HepG2 (cell line): ENCODE results near the gene BAIAP2L1. TPM values are rescaled to one million over a fixed set of nuclear protein-coding genes. Genes with fewer than 3 reads are reported as not detected.

Source experiments
- FOXM1 ChIP-seq: sonication (generic); formaldehyde crosslinking; IDR thresholded peaks from 2 replicates; pipeline ENCODE4 v1.5.0; 2020; ENCODE audit warnings: missing genetic modification reagents
- GABPB1 ChIP-seq: IDR thresholded peaks from 2 replicates; pipeline ENCODE4 v1.6.1; 2016; ENCODE audit warnings: mild to moderate bottlenecking, missing genetic modification reagents, moderate library complexity, missing compliant biosample characterization
- ISX ChIP-seq: sonication (generic); formaldehyde crosslinking; conservative IDR thresholded peaks from 2 replicates; pipeline ENCODE4 v1.5.0; 2020; ENCODE audit warnings: missing genetic modification reagents
- MAZ ChIP-seq, 2 experiments: sonication (generic) in 1 of 2; formaldehyde crosslinking in 1 of 2; IDR thresholded peaks; 2 replicates each; pipeline versions ENCODE4 v1.5.0 to v1.6.1; 2012 to 2020; ENCODE audit warnings: low read depth in 2 of 2, mild to moderate bottlenecking in 2 of 2, borderline replicate concordance in 1 of 2, improper control_type of control experiment in 1 of 2, low read length in 1 of 2, missing genetic modification reagents in 1 of 2, moderate library complexity in 1 of 2
- PHF8 ChIP-seq: sonication (generic); formaldehyde crosslinking; IDR thresholded peaks from 2 replicates; pipeline ENCODE4 v1.5.0; 2020; ENCODE audit warnings: missing genetic modification reagents
- RAD21 ChIP-seq: fragments of 450-650 bp; formaldehyde crosslinking; IDR thresholded peaks from 2 replicates; pipeline ENCODE4 v1.5.0; 2020; ENCODE audit warnings: mild to moderate bottlenecking
- STAG1 ChIP-seq: sonication (generic); formaldehyde crosslinking; IDR thresholded peaks from 2 replicates; pipeline ENCODE4 v1.4.0; 2020; ENCODE audit warnings: missing genetic modification reagents
- ZNF10 ChIP-seq: sonication (generic); formaldehyde crosslinking; IDR thresholded peaks from 2 replicates; pipeline ENCODE4 v1.4.0; 2020; ENCODE audit warnings: mild to moderate bottlenecking, low read depth, missing genetic modification reagents, borderline replicate concordance
- polyA plus RNA-seq, 8 experiments: library from polyadenylated mRNA; depleted of rRNA in 3 of 8; stranded (reverse) in 7 of 8; unstranded in 1 of 8; fragments of >200 nt; fragmentation: Illumina TruSeq in 4 of 8; extraction: Trizol in 4 of 8; gene quantifications; 2 replicates each; pipeline versions ENCODE4 v1.2.1 to v1.2.3, GENCODE V29; 2011 to 2016; ENCODE audit warnings: low read depth in 4 of 8, missing spikeins in 1 of 8, mixed read lengths in 1 of 8; ENCODE audit not compliant: insufficient read depth in 1 of 8
- total RNA-seq, 5 experiments: library from RNA; depleted of rRNA; stranded (reverse); fragments of >200 nt; fragmentation: Illumina TruSeq; extraction: Trizol; gene quantifications; 2 replicates each; pipeline ENCODE4 v1.2.3, GENCODE V29; 2016; ENCODE audit warnings: low read depth in 1 of 5
- TF ChIP-seq, protein P1 (sequence below), 2 experiments: sonication (generic) in 1 of 2; formaldehyde crosslinking in 1 of 2; IDR thresholded peaks; 2 replicates each; pipeline versions ENCODE4 v1.4.0 to v1.6.1; 2016 to 2020; ENCODE audit warnings: borderline replicate concordance in 1 of 2, low read depth in 1 of 2, mild to moderate bottlenecking in 1 of 2, missing genetic modification reagents in 1 of 2
- TF ChIP-seq, protein P2 (sequence below): sonication (generic); formaldehyde crosslinking; IDR thresholded peaks from 2 replicates; pipeline ENCODE4 v1.4.0; 2020; ENCODE audit warnings: missing genetic modification reagents
- TF ChIP-seq, protein P3 (sequence below): sonication (generic); formaldehyde crosslinking; IDR thresholded peaks from 2 replicates; pipeline ENCODE4 v1.4.0; 2020; ENCODE audit warnings: missing genetic modification reagents
- TF ChIP-seq, protein P4 (sequence below): IDR thresholded peaks from 2 replicates; pipeline ENCODE4 v1.6.1; 2012; ENCODE audit warnings: inconsistent platforms
- TF ChIP-seq, protein P5 (sequence below): sonication (generic); formaldehyde crosslinking; IDR thresholded peaks from 2 replicates; pipeline ENCODE4 v1.4.0; 2020; ENCODE audit warnings: missing genetic modification reagents
- TF ChIP-seq, protein P6 (sequence below): sonication (generic); formaldehyde crosslinking; IDR thresholded peaks from 2 replicates; pipeline ENCODE4 v1.9.0; 2022; ENCODE audit warnings: missing genetic modification reagents, mild to moderate bottlenecking, borderline replicate concordance

The BAIAP2L1 gene
- total and polyA plus RNA-seq, 2 of the 13 experiments (the other 11 are each of a cell fraction or from before 2014, with no cell fraction given) = 13.0 to 21.5 TPM

DNA sequence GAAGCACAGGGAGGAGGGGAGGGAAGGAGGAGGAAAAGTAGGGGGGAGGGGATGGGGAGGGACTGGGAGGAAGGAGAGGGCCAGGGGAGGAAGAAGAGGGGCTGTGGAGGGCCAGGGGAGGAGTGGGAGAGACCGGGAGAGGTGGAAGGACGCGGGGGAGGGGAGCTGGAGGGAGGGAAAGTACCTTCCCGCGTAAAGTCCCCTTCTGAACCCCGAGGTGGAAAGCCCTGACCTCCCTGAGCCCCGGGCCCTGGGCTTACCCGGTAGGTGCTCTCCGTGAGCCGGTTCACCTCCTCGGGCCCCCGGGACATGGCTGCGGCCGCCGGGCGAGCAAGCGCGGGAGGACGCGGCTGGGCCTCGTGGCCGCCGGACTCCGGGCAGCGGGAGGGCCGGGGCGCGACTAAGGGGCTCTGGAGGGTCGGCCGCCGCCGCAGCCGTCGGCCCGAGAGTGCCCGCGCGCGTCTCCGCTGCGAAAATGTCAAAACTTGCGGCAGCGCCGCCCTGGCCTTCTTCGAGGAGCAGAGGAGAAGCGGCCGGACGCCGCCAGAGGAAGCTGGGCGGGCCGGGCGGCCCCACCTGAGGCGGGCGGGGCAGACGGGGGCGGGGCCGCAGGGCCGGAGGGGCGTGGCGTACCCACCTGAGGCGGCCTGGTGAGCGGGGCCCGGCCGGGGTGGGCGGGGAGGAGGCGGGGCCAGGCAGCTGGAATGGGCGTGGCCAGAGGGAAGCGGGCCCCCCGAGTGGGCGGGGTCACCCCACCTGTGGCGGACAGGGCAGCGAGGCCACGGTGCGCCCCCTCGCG, at the start of gene BAIAP2L1 (continued):
- TF ChIP-seq, protein P1, sequence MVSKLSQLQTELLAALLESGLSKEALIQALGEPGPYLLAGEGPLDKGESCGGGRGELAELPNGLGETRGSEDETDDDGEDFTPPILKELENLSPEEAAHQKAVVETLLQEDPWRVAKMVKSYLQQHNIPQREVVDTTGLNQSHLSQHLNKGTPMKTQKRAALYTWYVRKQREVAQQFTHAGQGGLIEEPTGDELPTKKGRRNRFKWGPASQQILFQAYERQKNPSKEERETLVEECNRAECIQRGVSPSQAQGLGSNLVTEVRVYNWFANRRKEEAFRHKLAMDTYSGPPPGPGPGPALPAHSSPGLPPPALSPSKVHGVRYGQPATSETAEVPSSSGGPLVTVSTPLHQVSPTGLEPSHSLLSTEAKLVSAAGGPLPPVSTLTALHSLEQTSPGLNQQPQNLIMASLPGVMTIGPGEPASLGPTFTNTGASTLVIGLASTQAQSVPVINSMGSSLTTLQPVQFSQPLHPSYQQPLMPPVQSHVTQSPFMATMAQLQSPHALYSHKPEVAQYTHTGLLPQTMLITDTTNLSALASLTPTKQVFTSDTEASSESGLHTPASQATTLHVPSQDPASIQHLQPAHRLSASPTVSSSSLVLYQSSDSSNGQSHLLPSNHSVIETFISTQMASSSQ (IDR thresholded peaks at IDR 0.05; ENCODE audit: low read depth) = no peak
- TF ChIP-seq, protein P1 (CRISPR knock-in tag; IDR thresholded peaks at IDR 0.05; ENCODE audit: borderline replicate concordance) = 0 out of 2 replicates have a peak, but pooled peaks have one; percentile 15
- TF ChIP-seq GABPB1 (peak; percentile 67; the same call in 1 of the 2 replicates), MAZ (IDR thresholded peaks at IDR 0.05; ENCODE audit: borderline replicate concordance, low read depth, low read length) (peak; percentile 83), MAZ (CRISPR knock-in tag; IDR thresholded peaks at IDR 0.05; ENCODE audit: low read depth) (peak; percentile 57), ZNF10 (CRISPR knock-in tag) (no peak), PHF8 (peak; percentile 61), STAG1 (CRISPR knock-in tag) (peak; percentile 64), ISX (no peak), FOXM1 (CRISPR knock-in tag) (no peak), RAD21 (CRISPR knock-in tag) (peak; percentile 80; the same call in 1 of the 2 replicates)
- TF ChIP-seq, protein P2, sequence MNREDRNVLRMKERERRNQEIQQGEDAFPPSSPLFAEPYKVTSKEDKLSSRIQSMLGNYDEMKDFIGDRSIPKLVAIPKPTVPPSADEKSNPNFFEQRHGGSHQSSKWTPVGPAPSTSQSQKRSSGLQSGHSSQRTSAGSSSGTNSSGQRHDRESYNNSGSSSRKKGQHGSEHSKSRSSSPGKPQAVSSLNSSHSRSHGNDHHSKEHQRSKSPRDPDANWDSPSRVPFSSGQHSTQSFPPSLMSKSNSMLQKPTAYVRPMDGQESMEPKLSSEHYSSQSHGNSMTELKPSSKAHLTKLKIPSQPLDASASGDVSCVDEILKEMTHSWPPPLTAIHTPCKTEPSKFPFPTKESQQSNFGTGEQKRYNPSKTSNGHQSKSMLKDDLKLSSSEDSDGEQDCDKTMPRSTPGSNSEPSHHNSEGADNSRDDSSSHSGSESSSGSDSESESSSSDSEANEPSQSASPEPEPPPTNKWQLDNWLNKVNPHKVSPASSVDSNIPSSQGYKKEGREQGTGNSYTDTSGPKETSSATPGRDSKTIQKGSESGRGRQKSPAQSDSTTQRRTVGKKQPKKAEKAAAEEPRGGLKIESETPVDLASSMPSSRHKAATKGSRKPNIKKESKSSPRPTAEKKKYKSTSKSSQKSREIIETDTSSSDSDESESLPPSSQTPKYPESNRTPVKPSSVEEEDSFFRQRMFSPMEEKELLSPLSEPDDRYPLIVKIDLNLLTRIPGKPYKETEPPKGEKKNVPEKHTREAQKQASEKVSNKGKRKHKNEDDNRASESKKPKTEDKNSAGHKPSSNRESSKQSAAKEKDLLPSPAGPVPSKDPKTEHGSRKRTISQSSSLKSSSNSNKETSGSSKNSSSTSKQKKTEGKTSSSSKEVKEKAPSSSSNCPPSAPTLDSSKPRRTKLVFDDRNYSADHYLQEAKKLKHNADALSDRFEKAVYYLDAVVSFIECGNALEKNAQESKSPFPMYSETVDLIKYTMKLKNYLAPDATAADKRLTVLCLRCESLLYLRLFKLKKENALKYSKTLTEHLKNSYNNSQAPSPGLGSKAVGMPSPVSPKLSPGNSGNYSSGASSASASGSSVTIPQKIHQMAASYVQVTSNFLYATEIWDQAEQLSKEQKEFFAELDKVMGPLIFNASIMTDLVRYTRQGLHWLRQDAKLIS (CRISPR knock-in tag) = no peak
- TF ChIP-seq, protein P3, sequence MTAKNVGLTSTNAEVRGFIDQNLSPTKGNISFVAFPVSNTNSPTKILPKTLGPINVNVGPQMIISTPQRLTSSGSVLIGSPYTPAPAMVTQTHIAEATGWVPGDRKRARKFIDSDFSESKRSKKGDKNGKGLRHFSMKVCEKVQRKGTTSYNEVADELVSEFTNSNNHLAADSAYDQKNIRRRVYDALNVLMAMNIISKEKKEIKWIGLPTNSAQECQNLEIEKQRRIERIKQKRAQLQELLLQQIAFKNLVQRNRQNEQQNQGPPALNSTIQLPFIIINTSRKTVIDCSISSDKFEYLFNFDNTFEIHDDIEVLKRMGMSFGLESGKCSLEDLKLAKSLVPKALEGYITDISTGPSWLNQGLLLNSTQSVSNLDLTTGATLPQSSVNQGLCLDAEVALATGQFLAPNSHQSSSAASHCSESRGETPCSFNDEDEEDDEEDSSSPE (CRISPR knock-in tag) = peak; percentile 66
- TF ChIP-seq, protein P4, sequence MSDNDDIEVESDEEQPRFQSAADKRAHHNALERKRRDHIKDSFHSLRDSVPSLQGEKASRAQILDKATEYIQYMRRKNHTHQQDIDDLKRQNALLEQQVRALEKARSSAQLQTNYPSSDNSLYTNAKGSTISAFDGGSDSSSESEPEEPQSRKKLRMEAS = peak; percentile 81
- TF ChIP-seq, protein P5, sequence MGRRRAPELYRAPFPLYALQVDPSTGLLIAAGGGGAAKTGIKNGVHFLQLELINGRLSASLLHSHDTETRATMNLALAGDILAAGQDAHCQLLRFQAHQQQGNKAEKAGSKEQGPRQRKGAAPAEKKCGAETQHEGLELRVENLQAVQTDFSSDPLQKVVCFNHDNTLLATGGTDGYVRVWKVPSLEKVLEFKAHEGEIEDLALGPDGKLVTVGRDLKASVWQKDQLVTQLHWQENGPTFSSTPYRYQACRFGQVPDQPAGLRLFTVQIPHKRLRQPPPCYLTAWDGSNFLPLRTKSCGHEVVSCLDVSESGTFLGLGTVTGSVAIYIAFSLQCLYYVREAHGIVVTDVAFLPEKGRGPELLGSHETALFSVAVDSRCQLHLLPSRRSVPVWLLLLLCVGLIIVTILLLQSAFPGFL = no peak
- TF ChIP-seq, protein P6, sequence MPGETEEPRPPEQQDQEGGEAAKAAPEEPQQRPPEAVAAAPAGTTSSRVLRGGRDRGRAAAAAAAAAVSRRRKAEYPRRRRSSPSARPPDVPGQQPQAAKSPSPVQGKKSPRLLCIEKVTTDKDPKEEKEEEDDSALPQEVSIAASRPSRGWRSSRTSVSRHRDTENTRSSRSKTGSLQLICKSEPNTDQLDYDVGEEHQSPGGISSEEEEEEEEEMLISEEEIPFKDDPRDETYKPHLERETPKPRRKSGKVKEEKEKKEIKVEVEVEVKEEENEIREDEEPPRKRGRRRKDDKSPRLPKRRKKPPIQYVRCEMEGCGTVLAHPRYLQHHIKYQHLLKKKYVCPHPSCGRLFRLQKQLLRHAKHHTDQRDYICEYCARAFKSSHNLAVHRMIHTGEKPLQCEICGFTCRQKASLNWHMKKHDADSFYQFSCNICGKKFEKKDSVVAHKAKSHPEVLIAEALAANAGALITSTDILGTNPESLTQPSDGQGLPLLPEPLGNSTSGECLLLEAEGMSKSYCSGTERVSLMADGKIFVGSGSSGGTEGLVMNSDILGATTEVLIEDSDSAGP (CRISPR knock-in tag) = 0 out of 2 replicates have a peak, but pooled peaks have one; percentile 8
